Stimulated activated CD4-positive, alpha-beta T cell treated with anti-CD3 and anti-CD28 coated beads, Interleukin-4, amount 100 ng/mL, for 1 hour (primary cell): ENCODE data around the gene DCP1A.
A peak's percentile ranks its signal among the peaks of the same experiment; 100 is the strongest.
"Not testable (repeated sequence)": the region's sequence is repeated elsewhere in the genome, so short reads cannot be mapped to it uniquely, and the experiment has no call there.

Experiments used
- DNase-seq: peaks from one replicate; pipeline ENCODE4 v3.0.0-alpha.2; 2020

The DCP1A gene

DNA sequence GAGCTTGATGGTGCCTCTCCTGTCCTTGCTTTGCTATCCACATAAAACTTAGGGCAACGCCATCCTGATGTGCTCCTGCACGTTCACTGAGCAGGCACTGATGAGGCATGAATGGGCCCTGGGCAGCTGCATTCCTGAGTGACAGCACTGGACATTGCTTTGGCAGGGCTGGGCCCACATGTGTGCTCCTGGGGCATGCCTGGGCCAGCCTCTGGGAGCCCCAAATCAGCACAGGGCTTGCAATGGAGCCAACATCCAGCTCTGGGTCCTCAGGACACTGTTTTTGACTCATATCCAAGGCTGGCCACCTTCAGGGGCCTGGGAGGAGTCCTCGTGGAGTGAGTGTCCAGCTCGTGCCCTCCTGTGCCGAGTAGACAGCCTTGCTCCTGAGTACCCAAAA, 85.6 kb downstream of the DCP1A start:
- no peak for DNase-seq

- DNase-seq, result no peak
These were observed 87.0 kb downstream of the DCP1A start for GRCh38 chr3:53260286-53260785.

GRCh38 chr3:53259427-53260259, 87.7 kb downstream of the DCP1A start:
- DNase-seq, result no peak

DNA sequence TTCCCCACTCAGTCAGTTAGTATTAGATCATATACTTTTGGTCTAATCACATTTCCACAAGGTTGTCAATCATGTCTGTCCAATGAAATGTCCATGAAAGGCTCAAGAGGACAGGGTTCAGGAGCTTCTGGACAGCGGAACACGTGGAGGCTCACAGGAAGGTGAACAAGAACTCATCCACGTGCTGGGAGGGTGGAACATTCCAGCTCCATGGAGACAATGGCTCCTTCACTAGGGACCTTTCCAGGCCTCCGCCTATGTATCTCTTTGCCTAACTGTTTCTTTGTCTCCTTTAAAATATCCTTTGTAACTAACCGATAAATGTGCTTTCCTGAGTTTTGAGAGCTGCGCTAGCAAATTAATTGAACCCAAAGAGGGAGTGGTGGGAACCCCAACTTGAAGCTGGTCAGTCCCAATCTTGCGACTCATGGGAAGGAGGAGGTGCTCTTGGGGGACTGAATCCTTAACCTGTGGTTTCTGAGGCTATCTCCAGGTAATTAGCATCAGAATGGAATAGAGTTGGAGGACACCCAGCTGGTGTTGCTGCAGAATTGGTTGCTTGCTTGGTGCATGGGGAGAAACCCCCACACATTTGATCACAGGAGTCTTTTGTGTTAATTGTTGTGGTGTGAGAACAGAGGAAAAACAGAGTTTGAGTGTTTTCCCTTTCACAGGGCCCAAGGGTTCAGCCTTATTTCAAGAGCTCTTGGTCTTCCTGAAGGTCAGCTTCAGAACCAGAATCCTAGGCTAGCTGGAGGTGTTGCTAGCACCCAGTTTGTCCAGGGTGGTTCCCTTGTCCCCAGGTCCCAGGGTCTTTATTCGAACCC, 88.5 kb downstream of the DCP1A start:
- no peak for DNase-seq

DNA sequence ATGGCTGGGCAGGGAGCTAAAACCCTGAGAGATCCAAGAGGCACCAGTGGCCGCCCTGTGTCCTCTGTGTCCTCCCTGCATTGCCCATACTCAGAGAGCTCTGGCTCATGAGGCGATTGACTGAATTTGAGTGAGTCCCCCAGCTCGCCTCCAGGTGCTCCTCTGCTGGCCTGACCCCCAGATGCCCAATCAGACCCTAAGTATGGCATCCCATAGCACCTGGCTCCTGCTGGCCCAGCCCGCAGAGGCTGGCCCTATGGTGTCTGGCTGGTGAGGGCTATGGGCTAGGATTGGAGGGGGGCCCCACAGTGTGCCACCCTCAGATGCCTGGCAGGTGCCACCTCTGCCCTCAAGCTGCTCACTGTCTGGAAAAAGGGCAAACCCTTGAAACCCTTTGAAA, 89.9 kb downstream of the DCP1A start:
- DNase-seq, result no peak

DNA sequence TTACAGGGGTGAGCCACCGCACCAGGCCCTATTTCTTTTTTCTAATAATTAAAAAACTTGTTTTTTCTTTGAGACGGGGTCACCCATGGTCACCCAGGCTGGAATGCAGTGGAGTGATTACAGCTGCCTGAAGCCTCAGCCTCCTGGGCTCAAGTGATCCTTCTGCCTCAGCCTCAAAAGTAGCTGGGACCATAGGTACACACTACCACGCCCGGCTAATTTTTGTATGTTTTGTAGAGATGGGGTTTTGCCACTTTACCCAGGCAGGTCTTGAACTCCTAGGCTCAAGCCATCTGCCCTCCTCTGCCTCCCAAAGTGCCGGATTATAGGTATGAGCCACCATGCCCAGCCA, 90.7 kb downstream of the DCP1A start:
- no peak for DNase-seq

- peak; percentile 82 for DNase-seq
These were observed 91.3 kb downstream of the DCP1A start, which contains the start of gene TKT for GRCh38 chr3:53255775-53256703. Gene TKT, minus strand, starts transcription at chr3:53256022. Its CDS starts 80 bp downstream, at chr3:53255942.

GRCh38 chr3:53255423-53255774, 91.9 kb downstream of the DCP1A start:
- peak; percentile 54 for DNase-seq

GRCh38 chr3:53254509-53255422, 92.6 kb downstream of the DCP1A start:
- peak; percentile 51 for DNase-seq

DNA sequence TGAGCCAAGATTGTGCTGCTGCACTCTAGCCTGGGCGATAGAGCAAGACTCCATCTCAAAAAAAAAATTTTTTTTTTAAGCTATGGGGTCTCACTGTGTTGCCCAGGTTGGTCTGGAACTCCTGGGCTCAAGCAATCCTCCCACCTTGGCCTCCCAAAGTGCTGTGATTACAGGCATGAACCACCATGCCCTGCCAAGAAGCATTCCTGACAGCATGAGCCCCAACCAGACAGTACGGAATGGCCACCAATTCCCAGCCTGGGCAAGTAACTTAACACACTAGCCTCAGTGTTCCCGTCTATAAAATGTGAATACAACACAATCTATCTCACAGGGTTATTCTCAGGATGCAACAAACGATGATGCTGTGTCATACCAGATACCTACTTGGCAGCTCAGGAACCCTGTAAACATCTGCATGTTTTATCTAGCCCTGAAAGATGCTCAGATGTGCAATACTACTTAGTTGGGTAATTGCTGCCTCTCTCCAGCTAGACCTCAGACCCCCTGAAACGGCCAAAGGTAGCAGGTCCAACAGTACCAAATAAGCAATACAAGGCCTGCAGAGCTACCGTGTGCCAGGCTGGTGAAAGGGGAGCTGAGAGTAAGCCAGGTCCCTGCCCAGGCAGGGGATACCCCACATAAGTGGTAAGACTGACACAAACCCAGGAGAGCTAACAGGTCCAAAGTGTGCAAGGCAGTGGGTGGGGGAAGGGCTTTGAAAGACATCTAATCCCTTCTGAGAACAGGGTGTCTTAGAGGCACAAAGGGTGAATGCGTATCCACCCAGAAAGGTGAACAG, 93.4 kb downstream of the DCP1A start:
- no peak for DNase-seq

DNA sequence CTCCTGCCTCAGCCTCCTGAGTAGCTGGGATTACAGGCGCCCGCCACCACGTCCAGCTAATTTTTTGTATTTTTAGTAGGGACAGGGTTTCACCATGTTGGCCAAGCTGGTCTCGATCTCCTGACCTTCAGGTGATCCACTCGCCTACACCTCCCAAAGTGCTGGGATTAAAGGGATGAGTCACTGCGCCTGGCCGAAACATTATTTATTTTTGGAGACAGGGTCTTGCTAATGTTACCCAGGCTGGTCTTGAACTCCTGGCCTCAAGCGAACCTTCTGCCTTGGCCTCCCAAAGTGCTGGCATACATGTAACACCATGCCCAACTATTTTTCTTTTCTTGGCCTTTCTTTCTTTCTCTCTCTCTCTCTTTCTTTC, 94.4 kb downstream of the DCP1A start:
- DNase-seq, result not testable (repeated sequence)

- no peak for DNase-seq
These were observed 95.0 kb downstream of the DCP1A start for GRCh38 chr3:53252096-53252946.

- no peak for DNase-seq
These were observed 96.3 kb downstream of the DCP1A start for GRCh38 chr3:53250881-53251605.

GRCh38 chr3:53250453-53250852, 96.9 kb downstream of the DCP1A start:
- DNase-seq, result no peak

DNA sequence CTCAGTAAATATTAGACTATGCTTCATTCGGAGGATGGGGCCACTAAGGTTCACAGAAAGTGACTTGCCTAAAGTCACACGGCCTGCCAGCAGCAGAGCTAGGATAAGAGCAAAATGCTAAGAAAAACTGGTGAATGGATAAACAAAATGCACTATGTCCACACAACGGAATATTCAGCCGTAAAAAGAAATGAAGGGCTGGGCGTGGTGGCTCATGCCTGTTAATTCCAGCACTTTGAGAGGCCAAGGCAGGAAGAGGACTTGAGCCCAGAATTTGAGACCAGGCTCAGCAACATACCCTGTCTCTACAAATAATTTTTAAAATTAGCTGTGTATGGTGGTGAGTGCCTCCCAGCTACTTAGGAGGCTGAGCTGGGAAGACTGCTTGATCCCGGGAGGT, 99.2 kb downstream of the DCP1A start:
- no peak for DNase-seq

GRCh38 chr3:53247619-53248018, 99.7 kb downstream of the DCP1A start:
- no peak for DNase-seq

- no peak for DNase-seq
These were observed 103.1 kb downstream of the DCP1A start for GRCh38 chr3:53244271-53244670.

- DNase-seq, result no peak
These were observed 103.6 kb downstream of the DCP1A start for GRCh38 chr3:53243785-53244184.

DNA sequence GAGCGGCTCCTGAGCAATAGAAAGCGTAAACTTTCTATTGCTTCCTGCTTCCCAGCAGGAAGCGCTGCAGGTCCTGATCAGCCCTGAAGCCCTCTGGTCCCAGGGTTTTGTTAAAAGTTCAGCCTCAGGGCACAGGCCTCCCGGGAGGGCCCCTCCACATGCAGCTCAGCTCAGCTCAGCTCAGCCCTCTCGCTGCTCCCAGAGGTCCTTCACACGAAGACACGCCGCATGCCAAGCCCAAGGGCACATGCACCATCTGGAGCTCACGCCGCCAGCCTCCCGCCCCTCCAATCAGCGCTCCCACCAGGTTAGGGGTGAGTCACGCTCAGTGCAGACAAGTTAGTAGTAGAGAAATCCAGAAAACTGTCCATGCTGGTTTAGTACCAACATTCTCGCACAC, 104.2 kb downstream of the DCP1A start:
- DNase-seq, result no peak
